GM21529 (cell line): ENCODE data around the gene ADAMTS19.
A peak's percentile ranks its signal among the peaks of the same experiment; 100 is the strongest.
"Not testable (repeated sequence)": the region's sequence is repeated elsewhere in the genome, so short reads cannot be mapped to it uniquely, and the experiment has no call there.

ENCODE experiments used
- ATAC-seq: cut with Tn5 transposase; IDR thresholded peaks from one replicate; pipeline ENCODE4 v1.9.1; 2021; ENCODE audit not compliant: unreplicated experiment

The ADAMTS19 gene

DNA sequence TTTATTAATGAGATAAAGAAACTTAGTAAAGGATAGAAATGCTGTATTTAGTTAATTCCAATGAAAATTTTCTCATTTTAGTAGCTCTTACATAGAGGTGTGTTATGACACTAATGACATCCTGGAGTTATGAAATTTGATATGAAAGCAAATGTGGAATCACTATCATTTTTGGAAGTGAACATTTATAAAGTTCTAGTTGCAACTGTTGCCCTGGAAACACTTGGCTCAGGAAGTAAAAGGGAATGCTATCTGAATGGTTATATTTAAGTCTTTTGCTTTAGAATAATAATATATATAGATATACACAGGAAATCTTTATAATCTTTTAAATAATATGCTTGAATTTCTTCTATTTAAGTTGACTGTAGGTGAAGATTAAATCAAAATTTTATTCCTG is 16.7 kb downstream of the ADAMTS19 start:
- no peak for ATAC-seq

DNA sequence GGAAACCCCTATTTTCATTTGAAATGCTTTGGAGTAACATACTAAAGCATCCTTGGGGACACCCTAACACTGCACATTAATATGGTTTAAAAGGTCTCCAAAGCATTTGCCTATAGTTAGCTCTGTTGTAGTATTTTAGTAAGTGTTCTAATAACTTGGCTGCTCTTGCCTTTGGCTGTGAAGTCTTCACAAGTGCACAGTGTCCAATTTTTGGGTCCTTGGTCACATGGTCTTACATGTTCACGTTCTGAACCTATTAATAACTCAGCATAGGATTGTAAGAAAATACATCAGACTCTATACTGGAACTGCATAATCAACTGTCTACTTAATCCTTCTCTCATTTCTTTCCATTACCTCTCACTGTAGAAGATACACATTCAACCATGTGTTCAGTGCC is 17.4 kb downstream of the ADAMTS19 start:
- ATAC-seq: no peak

DNA sequence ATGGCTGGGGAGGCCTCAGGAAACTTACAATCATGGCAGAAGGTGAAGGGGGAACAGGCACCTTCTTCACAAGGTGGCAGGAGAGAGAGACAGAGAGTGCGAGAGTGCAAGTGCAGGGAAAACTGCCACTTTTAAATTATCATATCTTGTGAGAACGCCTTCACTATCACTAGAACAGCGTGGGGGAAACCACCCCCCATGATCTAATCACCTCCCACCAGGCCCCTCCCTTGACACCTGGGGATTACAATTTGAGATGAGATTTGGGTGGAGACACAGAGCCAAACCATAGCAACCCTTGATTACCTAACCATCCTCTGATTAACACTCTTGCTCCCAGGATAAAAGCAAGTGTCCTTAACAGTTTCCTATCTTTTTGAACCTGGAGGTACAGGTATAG is 21.1 kb downstream of the ADAMTS19 start:
- no peak for ATAC-seq

DNA sequence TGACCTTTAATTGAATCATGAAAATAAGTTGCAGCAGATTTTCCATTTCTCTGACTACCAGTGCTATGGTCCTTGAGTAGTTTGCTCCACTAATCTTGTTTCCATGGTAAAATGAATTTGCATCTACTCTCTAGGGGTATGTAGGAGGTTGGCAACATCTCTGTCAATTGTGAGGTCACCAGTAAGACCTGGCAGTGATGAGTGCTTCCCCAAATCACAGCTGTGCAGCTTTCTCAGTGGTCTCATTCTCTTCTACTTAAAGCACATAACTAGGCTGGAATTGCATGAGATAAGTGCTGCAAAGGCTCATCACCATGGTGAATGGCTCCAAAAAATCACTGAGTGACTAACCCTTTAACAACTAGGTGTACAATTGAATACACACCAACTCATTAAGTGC is 36.3 kb downstream of the ADAMTS19 start:
- no peak for ATAC-seq

DNA sequence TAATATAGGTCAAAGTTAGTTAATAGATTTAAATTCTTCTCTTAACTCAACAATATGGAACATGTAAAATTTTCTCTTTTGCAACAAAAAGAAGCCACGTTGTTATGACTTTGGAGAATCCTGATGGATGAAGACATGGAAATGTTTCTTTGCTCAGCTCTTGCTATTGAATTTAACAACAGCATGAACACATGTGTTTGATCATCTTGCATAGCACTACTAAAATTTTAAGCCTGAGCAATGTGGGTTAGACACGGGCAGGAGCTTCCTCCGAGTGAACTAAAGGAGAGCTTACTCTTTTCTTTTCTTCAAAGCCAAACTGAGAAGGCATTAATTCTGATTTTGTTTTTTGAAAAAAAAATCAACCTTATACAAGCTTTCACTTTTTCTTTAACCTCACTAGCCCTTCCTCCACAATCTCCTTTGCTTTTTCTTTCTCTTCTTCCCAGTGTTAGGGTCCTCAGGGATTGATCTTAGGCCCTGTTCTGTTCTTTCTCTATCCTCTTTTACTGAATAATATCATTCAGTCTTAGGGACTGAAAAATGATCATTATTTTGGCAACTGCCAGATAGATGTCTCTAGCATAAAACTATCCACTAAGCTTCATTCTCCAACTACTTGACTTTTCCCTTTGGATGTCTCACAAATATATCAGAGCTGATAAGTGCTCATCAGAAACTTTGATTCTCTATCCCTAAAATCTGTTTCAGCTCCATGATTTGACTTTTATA is 36.9 kb downstream of the ADAMTS19 start:
- no peak for ATAC-seq

DNA sequence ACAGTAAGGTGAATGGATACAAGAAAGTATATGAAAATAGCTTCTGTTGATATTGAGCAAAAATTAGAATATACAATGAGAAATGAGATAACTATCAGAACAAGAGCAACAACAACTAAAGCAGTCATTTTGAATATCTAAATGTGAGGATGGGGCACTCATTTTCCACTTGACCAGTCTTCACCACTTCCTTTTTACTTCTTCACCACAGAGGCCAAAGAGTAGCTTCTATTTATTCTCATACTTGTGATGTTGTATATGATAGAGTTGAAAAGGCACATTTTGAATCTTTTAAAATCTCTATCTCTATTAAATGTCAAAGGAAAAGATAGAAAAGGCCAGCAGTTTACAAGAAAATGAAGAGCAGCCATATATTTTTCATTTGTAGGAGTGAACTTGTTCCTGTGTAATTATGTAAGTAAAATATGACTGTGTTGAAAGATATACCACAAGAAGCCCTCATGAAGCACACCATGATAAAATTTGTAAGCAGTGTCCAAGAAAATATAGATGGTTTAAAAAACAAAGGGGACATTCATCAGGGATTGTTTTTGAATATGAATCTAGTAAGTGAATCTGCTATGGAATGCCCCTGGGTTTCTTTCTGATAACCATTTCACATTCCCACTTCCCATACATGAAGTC is 39.2 kb downstream of the ADAMTS19 start:
- peak; percentile 57 for ATAC-seq

DNA sequence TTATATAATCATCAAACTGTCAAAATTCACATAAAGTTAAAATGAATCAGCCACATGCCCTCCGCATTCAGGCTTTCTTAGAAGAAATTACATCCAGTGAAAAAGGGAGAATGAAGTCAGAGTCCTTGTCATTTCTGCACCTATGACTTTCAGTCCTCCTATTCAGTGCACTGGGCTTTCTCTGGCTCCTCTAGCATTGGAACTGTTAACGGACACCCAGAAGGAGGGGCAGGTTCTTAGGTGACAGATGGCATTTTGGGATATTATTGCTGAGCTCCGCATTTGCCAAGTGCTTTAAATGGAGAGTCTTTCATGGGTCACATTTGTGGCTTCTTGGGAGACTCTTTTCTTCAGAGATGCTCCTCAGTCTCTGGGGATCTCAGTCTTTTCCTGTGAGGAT is 40.0 kb downstream of the ADAMTS19 start:
- no peak for ATAC-seq

DNA sequence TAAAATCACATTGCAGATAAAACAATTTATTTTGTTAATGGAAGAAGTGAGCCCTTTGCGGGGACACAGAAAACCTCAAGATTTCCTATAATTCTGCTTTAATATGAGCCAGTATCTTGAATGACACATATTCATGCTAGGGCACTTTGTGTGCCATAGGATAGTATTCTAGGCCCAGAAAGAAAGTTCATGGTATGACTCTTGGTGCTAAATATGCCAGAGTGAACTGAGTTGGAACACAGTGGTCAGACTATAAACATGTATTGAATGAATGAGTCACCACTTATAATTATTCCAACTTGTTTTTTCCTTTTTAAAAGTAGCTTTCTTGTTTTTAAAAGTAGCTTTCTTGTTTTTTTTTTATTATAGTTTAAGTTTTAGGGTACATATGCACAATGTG is 46.0 kb downstream of the ADAMTS19 start:
- no peak for ATAC-seq

DNA sequence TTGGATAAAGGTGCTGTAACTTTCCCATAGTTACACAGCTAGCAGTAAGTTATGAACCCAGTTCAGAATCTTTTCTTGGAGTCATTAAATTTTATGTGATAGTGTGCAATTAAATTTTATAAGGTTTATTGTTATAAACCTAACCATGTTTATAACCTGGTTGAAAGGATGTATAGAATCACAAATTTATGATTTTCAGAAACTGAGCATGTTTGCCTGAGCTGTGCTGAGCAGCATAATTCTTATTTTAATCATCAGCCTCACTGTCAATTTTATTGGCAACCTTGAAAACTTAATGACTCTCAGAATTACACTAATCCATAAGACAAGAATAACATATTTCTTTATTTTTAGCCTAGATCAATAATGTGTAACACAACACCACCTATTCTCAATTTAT is 46.9 kb downstream of the ADAMTS19 start:
- ATAC-seq: no peak

DNA sequence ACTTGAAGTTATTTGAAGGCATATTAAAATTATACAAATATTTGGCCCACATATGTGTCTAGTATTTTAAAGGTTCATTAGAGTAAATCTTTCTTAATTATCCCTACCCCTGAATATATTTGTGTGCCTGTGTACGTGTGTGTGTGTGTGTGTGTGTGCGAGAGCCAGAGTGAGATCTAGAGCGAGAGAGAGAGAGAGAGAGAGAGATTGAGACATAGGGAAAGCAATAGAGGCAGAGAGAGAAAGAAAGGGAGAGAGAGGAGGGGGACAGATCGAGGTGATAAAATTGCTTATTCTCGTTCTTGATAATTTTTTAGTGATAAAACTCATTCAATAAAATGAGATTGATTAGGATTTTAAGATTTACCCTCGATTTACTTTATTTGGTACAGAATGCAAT is 47.4 kb downstream of the ADAMTS19 start:
- no peak for ATAC-seq

DNA sequence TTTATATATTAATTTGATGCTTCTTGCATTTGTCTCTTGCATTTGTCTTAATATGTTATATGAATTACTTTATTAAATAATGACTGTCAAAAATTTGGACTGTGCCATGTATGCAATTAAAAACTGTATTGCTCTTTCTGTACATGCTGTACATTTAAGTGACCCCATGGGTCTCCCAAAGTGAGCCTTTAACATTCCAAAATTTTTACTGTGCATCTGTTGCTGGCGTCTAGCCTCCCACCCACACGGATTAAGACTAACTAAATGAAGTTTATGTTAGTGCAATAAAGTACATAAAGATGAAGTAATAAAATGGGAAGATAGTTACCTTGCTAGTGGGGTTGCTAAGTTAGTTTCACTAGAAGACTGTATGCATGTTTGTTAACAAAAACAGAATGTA is 48.5 kb downstream of the ADAMTS19 start:
- ATAC-seq: no peak

DNA sequence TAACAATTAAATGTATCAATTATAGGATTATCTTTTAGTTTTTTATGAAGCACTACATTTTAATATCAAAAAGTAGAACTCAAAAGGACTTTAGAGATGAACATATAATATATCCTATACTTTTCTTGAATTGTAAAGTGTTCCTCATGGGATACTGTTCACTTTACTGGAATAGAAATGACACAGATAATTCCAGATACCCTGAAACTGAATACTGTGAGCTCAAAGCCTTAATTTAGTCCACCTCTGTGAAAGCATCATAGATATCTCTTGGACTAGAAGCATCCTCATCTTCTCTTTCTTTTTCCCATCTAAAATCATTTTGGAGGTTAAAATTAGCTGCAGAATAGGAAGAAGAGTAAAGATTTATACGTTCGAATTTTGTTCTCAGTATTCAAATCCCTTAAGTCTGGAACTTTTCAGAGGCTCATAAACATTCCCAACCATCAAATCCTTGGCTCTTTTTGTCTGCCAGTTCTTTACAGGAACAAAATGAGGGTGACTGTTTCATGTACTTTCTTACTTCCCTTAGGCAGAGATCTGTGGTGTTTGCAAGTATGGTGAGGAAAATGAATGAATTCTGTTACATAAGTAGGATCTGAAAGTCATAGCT is 49.4 kb downstream of the ADAMTS19 start:
- ATAC-seq: no peak

DNA sequence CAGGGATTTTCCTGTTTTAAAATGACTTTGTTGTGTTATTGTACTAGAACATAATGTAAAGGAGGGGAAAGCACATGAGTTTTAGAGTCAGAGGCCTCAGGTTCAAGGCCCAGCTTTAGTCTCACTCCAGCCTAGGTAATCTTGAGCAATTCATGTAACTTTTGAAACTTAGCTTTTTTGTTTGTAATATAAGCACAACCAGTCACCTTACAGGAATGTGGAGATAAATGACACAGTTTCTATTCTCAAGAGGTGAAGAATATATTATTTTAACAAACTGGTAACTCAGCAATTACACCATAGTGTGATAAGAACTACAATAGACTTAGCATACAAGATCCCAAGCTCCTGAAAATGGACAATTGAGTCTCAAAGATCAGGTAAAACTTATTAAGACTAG is 51.2 kb downstream of the ADAMTS19 start:
- ATAC-seq: no peak

DNA sequence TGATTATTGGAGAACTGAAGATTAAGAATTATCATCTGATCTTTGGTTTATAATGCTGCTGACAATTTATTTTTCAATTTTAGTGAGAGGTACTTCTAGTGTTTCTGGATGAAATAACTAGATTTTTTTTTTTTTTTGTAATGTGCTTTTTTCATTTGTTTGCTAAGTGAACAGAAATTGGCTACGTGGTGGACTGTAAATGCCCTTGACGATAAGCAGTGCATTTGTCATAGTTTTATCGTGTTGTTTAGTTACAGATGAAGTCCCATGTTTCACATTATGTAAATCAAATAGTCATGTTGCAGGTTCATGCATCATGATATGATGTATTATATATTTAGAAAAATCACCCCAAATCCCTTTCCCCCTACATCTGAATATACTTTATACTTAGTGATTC is 81.0 kb downstream of the ADAMTS19 start:
- no peak for ATAC-seq

DNA sequence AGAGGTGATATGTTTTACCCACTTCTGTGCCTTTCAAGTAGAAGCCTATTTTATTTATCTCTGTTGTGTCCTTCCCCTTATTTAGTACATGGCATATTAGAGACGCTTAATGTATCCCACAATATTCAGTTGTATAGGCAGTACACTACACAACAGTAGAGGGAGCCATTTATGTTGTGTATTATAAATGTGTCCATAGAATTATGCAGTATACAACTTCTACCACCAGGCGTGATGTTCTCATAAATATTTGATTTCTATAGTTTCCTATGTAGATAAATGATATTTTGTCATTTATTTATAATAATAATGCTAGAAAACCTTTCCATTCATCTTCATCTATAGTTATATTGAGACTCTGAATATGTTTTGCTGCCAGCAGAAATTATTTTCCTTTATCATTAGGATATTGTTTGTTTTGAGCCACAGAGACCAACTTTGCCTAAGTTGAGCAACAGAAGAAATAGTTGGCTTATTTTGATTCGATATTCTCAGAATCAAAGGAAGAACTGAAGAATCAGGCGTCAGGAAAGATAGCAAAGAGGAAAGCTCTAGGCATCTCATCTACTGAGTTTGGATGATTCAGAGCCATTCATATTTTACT is 81.7 kb downstream of the ADAMTS19 start:
- peak; percentile 68 for ATAC-seq

DNA sequence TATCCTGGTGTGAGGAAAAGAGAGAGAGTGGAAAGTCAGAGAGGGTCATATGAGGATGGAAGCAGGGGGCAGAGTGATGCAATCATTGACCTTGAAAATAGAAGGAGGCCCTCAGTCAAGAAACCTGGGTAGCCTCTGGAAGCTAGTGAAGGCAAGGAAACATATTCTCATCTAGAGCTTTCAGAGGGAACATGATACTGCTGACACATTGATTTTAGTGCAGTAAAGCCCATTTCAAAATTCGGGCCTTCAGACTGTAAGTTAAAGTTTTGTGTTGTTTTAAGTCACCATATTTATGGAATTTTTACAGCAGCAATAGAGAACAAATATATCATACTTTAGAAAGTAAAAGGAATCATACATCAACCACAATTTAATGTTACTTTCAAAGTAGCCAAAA is 87.0 kb downstream of the ADAMTS19 start:
- no peak for ATAC-seq

DNA sequence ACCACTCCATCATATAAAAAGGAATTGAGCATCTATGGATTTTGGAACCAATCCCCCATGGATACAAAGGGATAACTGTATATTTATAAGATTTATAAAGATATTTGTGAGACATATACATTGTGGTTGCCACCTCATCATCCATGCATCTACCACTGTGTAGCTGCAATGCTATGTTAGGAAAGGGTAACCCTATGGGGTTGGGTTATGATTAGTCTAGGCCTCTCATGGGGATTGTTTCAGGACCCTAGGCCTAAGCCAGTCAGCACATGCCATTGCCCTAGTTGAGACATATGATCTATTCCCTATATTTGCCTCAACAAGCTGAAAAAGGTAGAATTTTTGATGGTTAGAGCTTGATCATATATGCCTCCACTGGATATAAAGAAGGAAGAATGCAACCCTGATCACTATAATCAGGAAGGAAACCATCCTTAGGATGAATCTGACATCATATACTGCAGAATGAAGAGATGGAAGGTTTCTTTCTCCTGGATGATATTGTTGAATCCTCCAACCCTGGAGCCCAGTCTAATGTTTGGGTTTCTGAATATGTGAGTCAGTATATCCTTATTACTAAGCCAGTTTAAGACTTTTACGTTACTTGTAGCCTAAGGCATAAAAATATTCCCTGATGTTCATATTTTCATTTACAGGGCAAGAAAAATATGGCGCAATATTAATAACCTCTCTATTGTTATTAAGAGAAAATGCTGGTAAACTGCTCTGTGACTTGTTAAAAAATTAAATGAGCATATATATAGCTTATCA is 94.2 kb downstream of the ADAMTS19 start:
- ATAC-seq: no peak

DNA sequence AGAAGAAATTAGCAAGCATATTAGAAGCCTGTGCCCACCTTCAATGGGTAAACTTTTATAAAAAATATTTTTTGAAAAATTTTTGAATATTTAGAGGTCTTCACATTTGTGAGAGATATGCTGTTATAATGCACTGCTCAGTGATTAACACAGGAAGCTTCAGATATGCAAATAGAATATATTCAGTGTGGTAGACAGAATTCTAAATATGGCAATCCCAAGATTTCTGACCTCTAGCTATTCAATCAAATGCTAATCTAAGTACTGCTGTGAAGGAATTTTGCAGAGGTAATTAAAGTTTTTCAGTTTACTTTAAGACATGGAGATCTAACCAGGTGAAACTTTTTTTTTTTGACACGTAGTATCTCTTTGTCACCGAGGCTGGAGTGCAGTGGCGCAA is 103.5 kb downstream of the ADAMTS19 start:
- no peak for ATAC-seq

DNA sequence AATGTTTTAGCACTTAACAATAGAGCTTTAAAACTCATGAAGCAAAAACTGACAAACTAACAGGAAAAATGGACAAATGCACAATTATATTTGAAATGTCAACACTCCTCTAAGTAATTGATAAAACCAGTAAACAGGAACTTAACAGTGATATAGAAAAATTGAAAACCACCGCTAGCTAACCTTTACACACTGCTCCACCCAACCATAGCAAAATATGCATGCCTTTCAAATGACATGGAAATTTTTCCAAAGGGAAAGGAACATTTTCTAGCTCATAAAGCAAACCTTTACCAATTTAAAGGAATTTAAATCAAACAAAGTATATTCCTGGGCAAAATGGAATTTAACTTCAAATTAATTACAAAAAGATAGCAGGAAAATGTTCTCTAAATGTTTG is 109.2 kb downstream of the ADAMTS19 start:
- no peak for ATAC-seq

DNA sequence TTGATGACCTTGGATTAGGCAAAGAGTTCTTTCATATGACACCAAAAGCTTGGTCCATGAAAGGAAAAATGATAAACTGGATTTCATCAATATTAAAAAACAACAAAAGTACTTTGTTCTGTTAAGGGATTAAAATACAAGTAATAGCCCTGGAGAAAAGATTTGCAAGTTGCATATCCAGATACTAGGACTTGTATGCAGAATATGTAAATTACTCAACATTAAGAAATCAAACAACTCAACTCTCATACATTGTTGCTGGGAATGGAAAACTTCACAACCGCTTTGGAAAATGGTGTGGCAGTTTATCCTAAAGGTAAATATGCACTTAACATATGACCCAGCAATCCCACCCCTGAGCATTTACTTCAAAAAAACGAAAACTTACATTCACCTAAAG is 112.0 kb downstream of the ADAMTS19 start:
- no peak for ATAC-seq

DNA sequence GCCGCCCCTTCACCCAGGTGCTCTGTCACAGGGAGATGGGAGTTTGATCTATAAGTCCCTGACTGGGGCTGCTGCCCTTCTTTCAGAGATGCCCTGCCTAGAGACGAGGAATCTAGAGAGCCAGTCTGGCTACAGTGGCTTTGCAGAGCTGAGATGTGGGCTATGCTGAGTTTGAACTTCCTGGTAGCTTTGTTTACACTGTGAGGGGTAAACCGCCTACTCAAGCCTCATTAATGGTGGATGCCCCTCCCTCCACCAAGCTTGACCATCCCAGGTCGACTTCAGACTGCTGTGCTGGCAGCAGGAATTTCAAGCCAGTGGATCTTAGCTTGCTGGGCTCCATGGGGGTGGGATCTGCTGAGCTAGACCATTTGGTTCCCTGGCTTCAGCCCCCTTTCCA is 124.4 kb downstream of the ADAMTS19 start:
- ATAC-seq: not testable (repeated sequence)
